Measurements from ENCODE around the gene CYP2W1. TPM values are rescaled to one million over a fixed set of nuclear protein-coding genes. Genes with fewer than 3 reads are reported as not detected.

CYP2W1 gene
- total RNA-seq, 1 donor from 2014 or later, result not detected

GRCh38 chr7:992709-993607 is 10.0 kb downstream of the CYP2W1 start:
- Mint-ChIP-seq H3K36me3 (ENCODE audit: low read depth) (peaks cover 12% of the 10 kb centered on the region), H3K27me3 (no peaks in the 10 kb centered on the region), H3K4me1 (peaks cover 11% of the 10 kb centered on the region), H3K4me3 (no peak overlapping the region), H3K27ac (no peak overlapping the region), H3K9me3 (no peaks in the 10 kb centered on the region)
- intact Hi-C loops (cut with micrococcal nuclease), result loop anchor here (1.0 to 5.0 kb wide), 8 partner anchors 34 to 190 kb away; partner anchors contain the start of gene GPER1
- peak; percentile 96 for ATAC-seq (ENCODE audit: low read depth)
- DNase-seq, result peak; percentile 88
- ChIA-PET CTCF (interaction anchor here (0.6 to 10.0 kb wide), 38 partner anchors 11 to 191 kb away, joined by 3 to 331 read pairs (median 6); partner anchors contain the start of genes COX19, CYP2W1 and GPR146), POLR2A (interaction anchor here (0.6 to 5.2 kb wide), 20 partner anchors 11 to 1484 kb away, joined by 3 to 76 read pairs (median 4); partner anchors contain the start of genes COX19 and GET4)
- peak; percentile 89 for TF ChIP-seq CTCF (IDR thresholded peaks at IDR 0.05)

GRCh38 chr7:994592-995308 is 11.8 kb downstream of the CYP2W1 start:
- TF ChIP-seq CTCF (IDR thresholded peaks at IDR 0.05), result no peak
- POLR2A ChIA-PET, result interaction anchor here (0.7 to 5.2 kb wide), 9 partner anchors 9 to 166 kb away, joined by 3 to 76 read pairs (median 4); partner anchors contain the start of genes COX19 and ZFAND2A
- peaks cover 19% of the 10 kb centered on the region for H3K36me3 Mint-ChIP-seq (ENCODE audit: low read depth)
- H3K4me1 Mint-ChIP-seq, result peaks cover 12% of the 10 kb centered on the region
- DNase-seq (no peak), ATAC-seq (ENCODE audit: low read depth) (no peak)
- no peaks in the 10 kb centered on the region for H3K27me3 Mint-ChIP-seq
- CTCF ChIA-PET, result interaction anchor here (1.0 to 10.0 kb wide), 12 partner anchors 10 to 182 kb away, joined by 3 to 331 read pairs (median 14); a partner anchor contains a TSS
- no peak overlapping the region for H3K4me3 Mint-ChIP-seq
- H3K27ac Mint-ChIP-seq, result no peak overlapping the region
- intact Hi-C loops (cut with micrococcal nuclease), result loop anchor here (5.0 kb wide), 3 partner anchors 33 to 148 kb away; partner anchors contain the start of gene GPER1
- H3K9me3 Mint-ChIP-seq, result no peaks in the 10 kb centered on the region

GRCh38 chr7:995571-995970 is 12.6 kb downstream of the CYP2W1 start:
- no peak for ATAC-seq (ENCODE audit: low read depth)
- intact Hi-C loops (cut with micrococcal nuclease), result no loop called here
- ChIA-PET CTCF (interaction anchor here (4.0 to 10.0 kb wide), 2 partner anchors 68 to 147 kb away, joined by 59 to 331 read pairs; no protein-coding TSS in a partner anchor), POLR2A (interaction anchor here (0.5 to 5.2 kb wide), 6 partner anchors 21 to 165 kb away, joined by 3 to 76 read pairs (median 4); partner anchors contain the start of genes COX19 and ZFAND2A)
- H3K4me1 Mint-ChIP-seq, result peaks cover 20% of the 10 kb centered on the region
- H3K27ac Mint-ChIP-seq, result no peak overlapping the region
- peaks cover 24% of the 10 kb centered on the region for H3K36me3 Mint-ChIP-seq (ENCODE audit: low read depth)
- no peak overlapping the region for H3K4me3 Mint-ChIP-seq
- no peak for DNase-seq
- no peaks in the 10 kb centered on the region for H3K9me3 Mint-ChIP-seq
- no peak for TF ChIP-seq CTCF (IDR thresholded peaks at IDR 0.05)
- no peaks in the 10 kb centered on the region for H3K27me3 Mint-ChIP-seq

GRCh38 chr7:996079-996872 is 13.3 kb downstream of the CYP2W1 start:
- Mint-ChIP-seq H3K9me3 (no peaks in the 10 kb centered on the region), H3K4me3 (no peak overlapping the region), H3K36me3 (ENCODE audit: low read depth) (peaks cover 26% of the 10 kb centered on the region), H3K4me1 (peaks cover 27% of the 10 kb centered on the region), H3K27ac (no peak overlapping the region), H3K27me3 (no peaks in the 10 kb centered on the region)
- ChIA-PET CTCF (interaction anchor here (10.0 kb wide), 1 partner anchor 67 kb away, joined by 331 read pairs; no protein-coding TSS in a partner anchor), POLR2A (interaction anchor here (0.5 to 5.2 kb wide), 6 partner anchors 22 to 164 kb away, joined by 3 to 76 read pairs (median 4); partner anchors contain the start of genes COX19 and ZFAND2A)
- no peak for TF ChIP-seq CTCF (IDR thresholded peaks at IDR 0.05)
- no peak for DNase-seq
- intact Hi-C loops (cut with micrococcal nuclease), result no loop called here
- ATAC-seq (ENCODE audit: low read depth), result no peak

Data from activated B cell treated with CpG ODN at 0.5 μM for 24 hours (primary cell).